Ascending aorta (tissue), 2 donors: Measurements from ENCODE around the gene PTMS. TPM values are rescaled to one million over a fixed set of nuclear protein-coding genes. Genes with fewer than 3 reads are reported as not detected.

Source experiments
- DNase-seq, 2 donors: peaks; one replicate each; pipeline ENCODE4 v3.0.0-alpha.2; 2019; ENCODE audit warnings: low spot score in 2 of 2
- H3K27ac ChIP-seq, 2 donors: fragments of 200-600 bp; sonication (generic); one replicate each; pipeline ENCODE4 v1.5.1; 2016 to 2017; ENCODE audit warnings: mild to moderate bottlenecking in 1 of 2
- H3K27me3 ChIP-seq: fragments of 200-600 bp; sonication (generic); one replicate; pipeline ENCODE4 v1.5.1; 2017
- H3K36me3 ChIP-seq, 2 donors: fragments of 200-600 bp; sonication (generic); one replicate each; pipeline ENCODE4 v1.5.1; 2016
- H3K4me1 ChIP-seq, 2 donors: fragments of 200-600 bp; sonication (generic); one replicate each; pipeline ENCODE4 v1.5.1; 2016 to 2017; ENCODE audit warnings: mild to moderate bottlenecking in 1 of 2
- H3K4me3 ChIP-seq, 2 donors: fragments of 200-600 bp; sonication (generic); one replicate each; pipeline ENCODE4 v1.5.1; 2016 to 2017; ENCODE audit warnings: mild to moderate bottlenecking in 1 of 2
- H3K9me3 ChIP-seq, 2 donors: fragments of 200-600 bp; sonication (generic); one replicate each; pipeline ENCODE4 v1.5.1; 2016
- CTCF ChIP-seq, 3 experiments: fragments of 200-600 bp in 2 of 3; fragments of 450-650 bp in 1 of 3; sonication (generic) in 2 of 3; IDR thresholded peaks; one replicate each; pipeline ENCODE4 v1.5.1; 2016 to 2019; ENCODE audit warnings: antibody characterized with exemption in 3 of 3, mild to moderate bottlenecking in 1 of 3, moderate library complexity in 1 of 3
- intact Hi-C: fragments of 100-400 bp; cut with DNase I; formaldehyde crosslinking; loops from one replicate; pipeline ENCODE4 v1.15.1; 2023
- total RNA-seq: library from RNA; depleted of rRNA; stranded (reverse); fragments of >200 nt; gene quantifications from one replicate; pipeline ENCODE4 v1.1.0, GENCODE V29; 2016

Gene PTMS
- total RNA-seq, 1 donor from 2014 or later, result 361 TPM

DNA sequence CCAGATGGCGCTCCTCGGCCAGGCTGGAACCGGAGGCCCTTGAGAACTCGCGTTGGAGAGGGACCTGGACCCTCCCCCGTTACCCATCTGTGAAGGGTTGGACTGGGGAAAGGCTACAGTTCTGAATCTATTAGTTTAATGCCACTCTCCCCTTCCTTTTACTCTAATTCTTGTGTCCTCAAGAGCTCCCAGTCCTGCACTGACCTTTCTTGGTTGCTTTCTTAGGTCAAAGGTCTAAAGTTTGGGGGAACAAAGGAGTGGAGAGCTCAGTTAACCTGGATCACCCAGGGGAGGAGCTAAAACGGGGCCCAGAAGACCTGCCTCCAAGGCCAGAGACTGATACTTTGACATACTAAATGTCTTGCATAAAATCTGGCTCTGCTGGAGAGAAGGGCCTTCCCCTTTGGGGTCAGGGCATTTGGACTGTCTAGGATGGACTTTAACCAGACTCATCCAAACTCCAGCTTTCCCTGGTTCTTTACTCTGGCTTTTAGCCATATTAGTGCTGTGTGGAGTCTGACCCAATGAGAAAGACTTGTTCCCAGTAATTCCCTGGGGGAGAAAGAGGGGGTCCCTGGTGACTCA, 12.3 kb upstream of the PTMS start:
- TF ChIP-seq CTCF (IDR thresholded peaks at IDR 0.05), result peak in 2 of 3 experiments; percentile 94 to 97
- Histone ChIP-seq H3K36me3 (peaks cover 24 to 25% of the 10 kb centered on the region in 2 donors), H3K4me1 (peaks cover 7 to 9% of the 10 kb centered on the region in 2 donors), H3K27me3 (no peaks in the 10 kb centered on the region), H3K27ac (peak overlapping the region; percentile 95 to 98), H3K4me3 (peak overlapping the region in 1 of 2 donors; percentile 96), H3K9me3 (no peaks in the 10 kb centered on the region)
- intact Hi-C loops, result loop anchor here (1.0 to 2.0 kb wide), 6 partner anchors 10 to 91 kb away; partner anchors contain the start of genes COPS7A, ING4 and ZNF384
- no peak for DNase-seq

DNA sequence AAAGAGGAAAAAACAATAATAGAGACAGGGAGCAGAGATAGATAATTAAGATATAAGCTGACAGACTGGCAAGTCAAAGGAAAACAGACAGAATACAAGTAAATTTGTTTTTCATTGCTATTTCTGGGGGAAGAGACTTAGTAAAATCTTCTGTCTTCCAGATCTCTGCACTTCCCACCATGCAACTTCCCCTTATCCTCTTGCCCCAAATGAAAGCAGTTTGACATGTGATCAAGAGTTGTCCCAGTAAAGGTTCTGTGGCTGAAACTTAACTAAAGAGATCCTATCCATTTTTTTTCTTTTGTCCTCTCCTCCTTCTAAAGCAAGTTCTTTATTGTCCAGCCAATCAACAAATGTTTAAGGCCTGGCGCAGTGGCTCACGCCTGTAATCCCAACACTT, 11.8 kb upstream of the PTMS start:
- Histone ChIP-seq H3K27ac (peak overlapping the region; percentile 95 to 98), H3K36me3 (peaks cover 18 to 20% of the 10 kb centered on the region in 2 donors), H3K27me3 (no peaks in the 10 kb centered on the region), H3K9me3 (no peaks in the 10 kb centered on the region), H3K4me3 (no peak overlapping the region), H3K4me1 (peaks cover 7 to 9% of the 10 kb centered on the region in 2 donors)
- TF ChIP-seq CTCF (IDR thresholded peaks at IDR 0.05), result no peak
- intact Hi-C loops, result no loop called here
- no peak for DNase-seq

GRCh38 chr12:6757028-6757690, 9.0 kb upstream of the PTMS start:
- DNase-seq, result no peak
- no peak for TF ChIP-seq CTCF (IDR thresholded peaks at IDR 0.05)
- Histone ChIP-seq H3K27me3 (no peaks in the 10 kb centered on the region), H3K4me3 (no peak overlapping the region), H3K27ac (no peak overlapping the region), H3K36me3 (no peaks in the 10 kb centered on the region), H3K9me3 (no peaks in the 10 kb centered on the region), H3K4me1 (peaks cover 1 to 2% of the 10 kb centered on the region in 2 donors)
- intact Hi-C loops, result no loop called here

GRCh38 chr12:6758506-6759095, 7.6 kb upstream of the PTMS start:
- H3K36me3 ChIP-seq, result no peaks in the 10 kb centered on the region
- no peak for DNase-seq

GRCh38 chr12:6759741-6760140, 6.4 kb upstream of the PTMS start:
- Histone ChIP-seq H3K27me3 (no peaks in the 10 kb centered on the region), H3K36me3 (no peaks in the 10 kb centered on the region), H3K4me1 (peaks cover 6 to 8% of the 10 kb centered on the region in 2 donors), H3K4me3 (no peak overlapping the region), H3K9me3 (no peaks in the 10 kb centered on the region), H3K27ac (no peak overlapping the region)
- DNase-seq, result no peak
- intact Hi-C loops, result no loop called here
- TF ChIP-seq CTCF (IDR thresholded peaks at IDR 0.05), result no peak

More at GRCh38 chr12:6758506-6759095, 7.6 kb upstream of the PTMS start:
- intact Hi-C loops, result no loop called here
- Histone ChIP-seq H3K9me3 (no peaks in the 10 kb centered on the region), H3K27ac (no peak overlapping the region), H3K27me3 (no peaks in the 10 kb centered on the region), H3K4me1 (peaks cover 3 to 5% of the 10 kb centered on the region in 2 donors), H3K4me3 (no peak overlapping the region)
- no peak for TF ChIP-seq CTCF (IDR thresholded peaks at IDR 0.05)
